GM10266 (cell line): ENCODE results near the gene EPAS1.

Experiments used
- DNase-seq: peaks from one replicate; pipeline ENCODE4 v3.0.0; 2012; ENCODE audit errors: extremely low spot score
- TF ChIP-seq, protein P1 (sequence below): IDR thresholded peaks from 2 replicates; pipeline ENCODE4 v1.5.1; 2012; ENCODE audit warnings: mild to moderate bottlenecking, low read depth; ENCODE audit not compliant: control insufficient read depth, insufficient read depth; ENCODE audit errors: missing control alignments

EPAS1 gene

GRCh38 chr2:46281939-46282338 is 15.3 kb upstream of the EPAS1 start:
- DNase-seq, result no peak
- TF ChIP-seq, protein P1, sequence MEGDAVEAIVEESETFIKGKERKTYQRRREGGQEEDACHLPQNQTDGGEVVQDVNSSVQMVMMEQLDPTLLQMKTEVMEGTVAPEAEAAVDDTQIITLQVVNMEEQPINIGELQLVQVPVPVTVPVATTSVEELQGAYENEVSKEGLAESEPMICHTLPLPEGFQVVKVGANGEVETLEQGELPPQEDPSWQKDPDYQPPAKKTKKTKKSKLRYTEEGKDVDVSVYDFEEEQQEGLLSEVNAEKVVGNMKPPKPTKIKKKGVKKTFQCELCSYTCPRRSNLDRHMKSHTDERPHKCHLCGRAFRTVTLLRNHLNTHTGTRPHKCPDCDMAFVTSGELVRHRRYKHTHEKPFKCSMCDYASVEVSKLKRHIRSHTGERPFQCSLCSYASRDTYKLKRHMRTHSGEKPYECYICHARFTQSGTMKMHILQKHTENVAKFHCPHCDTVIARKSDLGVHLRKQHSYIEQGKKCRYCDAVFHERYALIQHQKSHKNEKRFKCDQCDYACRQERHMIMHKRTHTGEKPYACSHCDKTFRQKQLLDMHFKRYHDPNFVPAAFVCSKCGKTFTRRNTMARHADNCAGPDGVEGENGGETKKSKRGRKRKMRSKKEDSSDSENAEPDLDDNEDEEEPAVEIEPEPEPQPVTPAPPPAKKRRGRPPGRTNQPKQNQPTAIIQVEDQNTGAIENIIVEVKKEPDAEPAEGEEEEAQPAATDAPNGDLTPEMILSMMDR, result no peak

DNA sequence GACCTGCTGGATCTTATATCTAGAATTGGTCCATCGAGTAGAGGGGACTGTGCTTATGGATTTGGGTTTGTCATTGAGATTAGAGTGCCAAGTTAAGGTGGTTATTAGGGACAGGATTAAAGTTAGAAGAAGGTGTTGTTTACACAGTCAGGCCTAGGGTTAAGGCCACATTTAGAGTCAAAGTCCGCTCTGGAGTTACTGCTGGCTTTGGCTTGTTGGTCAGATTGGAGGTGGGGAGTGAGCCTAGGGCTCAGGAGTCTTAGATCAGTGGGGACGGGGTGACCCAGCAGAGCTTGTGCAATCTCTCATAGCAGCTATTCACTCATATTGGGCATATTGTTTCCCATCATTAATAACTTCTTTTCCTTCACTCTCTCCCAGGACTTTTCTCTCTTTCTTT is 13.5 kb upstream of the EPAS1 start:
- TF ChIP-seq, protein P1, result no peak
- DNase-seq, result no peak

GRCh38 chr2:46284260-46284659 is 12.9 kb upstream of the EPAS1 start:
- no peak for DNase-seq
- TF ChIP-seq, protein P1, result no peak

GRCh38 chr2:46284796-46285195 is 12.4 kb upstream of the EPAS1 start:
- no peak for DNase-seq
- TF ChIP-seq, protein P1, result no peak

GRCh38 chr2:46286715-46287114 is 10.5 kb upstream of the EPAS1 start:
- TF ChIP-seq, protein P1, result no peak
- no peak for DNase-seq

- DNase-seq, result no peak
- TF ChIP-seq, protein P1, result no peak
Observed at GRCh38 chr2:46290078-46290477, 7.1 kb upstream of the EPAS1 start.

DNA sequence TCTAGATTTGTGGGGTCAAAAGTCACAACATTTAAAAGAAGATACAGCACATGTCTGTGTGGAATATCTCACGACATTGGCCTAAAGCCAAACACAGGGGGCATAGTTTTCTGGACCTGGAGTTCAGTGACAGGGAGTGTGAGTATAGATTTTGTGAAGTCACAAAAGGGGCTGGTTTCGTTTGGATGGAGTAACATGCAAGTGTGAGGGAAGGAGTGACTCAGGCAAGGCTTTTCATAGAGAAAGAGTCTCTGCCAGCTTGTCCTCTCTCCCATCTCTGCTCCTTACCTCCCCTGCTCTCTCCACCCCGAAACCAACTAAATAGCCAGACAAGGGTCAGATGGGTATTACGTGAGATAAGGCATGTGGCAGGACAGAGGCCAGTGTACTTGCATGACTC is 3.7 kb upstream of the EPAS1 start:
- DNase-seq, result no peak
- TF ChIP-seq, protein P1, result no peak
